A549 (cell line): Measurements from ENCODE around the gene DMRTB1.

ENCODE experiments used
- CTCF ChIP-seq: fragments of >200 bp; sonication (Bioruptor Twin); formaldehyde crosslinking; IDR thresholded peaks from 3 replicates; pipeline ENCODE4 v1.5.1; 2016
- GATA3 ChIP-seq: IDR thresholded peaks from 2 replicates; pipeline ENCODE4 v1.6.1; 2012; ENCODE audit warnings: borderline replicate concordance
- POLR2A ChIP-seq: IDR thresholded peaks from 2 replicates; pipeline ENCODE4 v1.6.1; 2012; ENCODE audit warnings: mild to moderate bottlenecking, low read length
- POLR2AphosphoS2 ChIP-seq: conservative IDR thresholded peaks from 2 replicates; pipeline ENCODE4 v1.6.1; 2012; ENCODE audit warnings: low read length, improper control_type of control experiment, inconsistent platforms
- RAD21 ChIP-seq, 2 experiments: fragments of >200 bp in 1 of 2; sonication (Bioruptor Twin) in 1 of 2; formaldehyde crosslinking in 1 of 2; IDR thresholded peaks in 1 of 2; conservative IDR thresholded peaks in 1 of 2; 2 replicates in 1 of 2; 3 replicates in 1 of 2; pipeline ENCODE4 v1.6.1; 2012 to 2018; ENCODE audit warnings: inconsistent platforms in 1 of 2
- RNF2 ChIP-seq: fragments of 200-600 bp; sonication (generic); IDR thresholded peaks from 2 replicates; pipeline ENCODE4 v1.6.1; 2016; ENCODE audit warnings: low read depth, mild to moderate bottlenecking, antibody characterized with exemption, moderate library complexity, borderline replicate concordance
- TF ChIP-seq, protein P1 (sequence below): fragments of 450-650 bp; IDR thresholded peaks from 2 replicates; pipeline ENCODE4 v1.6.1; 2014; ENCODE audit warnings: antibody characterized with exemption
- TF ChIP-seq, protein P2 (sequence below): fragments of 200-600 bp; sonication (generic); IDR thresholded peaks from 2 replicates; pipeline ENCODE4 v1.6.1; 2016; ENCODE audit warnings: antibody characterized with exemption, mild to moderate bottlenecking, moderate library complexity

DNA sequence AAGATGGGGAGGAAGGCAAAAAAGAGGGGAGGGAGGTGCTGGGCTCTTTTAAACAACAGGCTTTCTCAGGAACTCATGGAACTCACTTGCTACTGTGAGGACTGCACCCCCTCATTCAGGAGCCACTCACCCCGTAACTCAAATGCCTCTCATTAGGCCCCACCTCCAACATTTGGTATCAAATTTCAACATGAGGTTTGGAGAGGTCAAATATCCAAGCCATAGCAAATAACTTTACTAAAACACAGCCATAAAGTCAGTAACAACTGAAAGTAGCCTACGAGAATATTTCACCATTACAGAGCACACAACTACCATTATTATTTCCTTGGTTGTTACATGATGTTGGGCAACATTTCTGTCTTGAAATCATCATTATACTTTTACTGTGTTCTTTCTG is 13.1 kb upstream of the DMRTB1 start:
- TF ChIP-seq RNF2 (no peak), RAD21 (conservative IDR thresholded peaks at IDR 0.05 in 1 of 2, IDR thresholded peaks at IDR 0.05 in 1 of 2) (no peak), POLR2A (no peak), CTCF (no peak), GATA3 (no peak), POLR2AphosphoS2 (no peak)
- TF ChIP-seq, protein P1, sequence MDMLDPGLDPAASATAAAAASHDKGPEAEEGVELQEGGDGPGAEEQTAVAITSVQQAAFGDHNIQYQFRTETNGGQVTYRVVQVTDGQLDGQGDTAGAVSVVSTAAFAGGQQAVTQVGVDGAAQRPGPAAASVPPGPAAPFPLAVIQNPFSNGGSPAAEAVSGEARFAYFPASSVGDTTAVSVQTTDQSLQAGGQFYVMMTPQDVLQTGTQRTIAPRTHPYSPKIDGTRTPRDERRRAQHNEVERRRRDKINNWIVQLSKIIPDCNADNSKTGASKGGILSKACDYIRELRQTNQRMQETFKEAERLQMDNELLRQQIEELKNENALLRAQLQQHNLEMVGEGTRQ, result no peak
- TF ChIP-seq, protein P2, sequence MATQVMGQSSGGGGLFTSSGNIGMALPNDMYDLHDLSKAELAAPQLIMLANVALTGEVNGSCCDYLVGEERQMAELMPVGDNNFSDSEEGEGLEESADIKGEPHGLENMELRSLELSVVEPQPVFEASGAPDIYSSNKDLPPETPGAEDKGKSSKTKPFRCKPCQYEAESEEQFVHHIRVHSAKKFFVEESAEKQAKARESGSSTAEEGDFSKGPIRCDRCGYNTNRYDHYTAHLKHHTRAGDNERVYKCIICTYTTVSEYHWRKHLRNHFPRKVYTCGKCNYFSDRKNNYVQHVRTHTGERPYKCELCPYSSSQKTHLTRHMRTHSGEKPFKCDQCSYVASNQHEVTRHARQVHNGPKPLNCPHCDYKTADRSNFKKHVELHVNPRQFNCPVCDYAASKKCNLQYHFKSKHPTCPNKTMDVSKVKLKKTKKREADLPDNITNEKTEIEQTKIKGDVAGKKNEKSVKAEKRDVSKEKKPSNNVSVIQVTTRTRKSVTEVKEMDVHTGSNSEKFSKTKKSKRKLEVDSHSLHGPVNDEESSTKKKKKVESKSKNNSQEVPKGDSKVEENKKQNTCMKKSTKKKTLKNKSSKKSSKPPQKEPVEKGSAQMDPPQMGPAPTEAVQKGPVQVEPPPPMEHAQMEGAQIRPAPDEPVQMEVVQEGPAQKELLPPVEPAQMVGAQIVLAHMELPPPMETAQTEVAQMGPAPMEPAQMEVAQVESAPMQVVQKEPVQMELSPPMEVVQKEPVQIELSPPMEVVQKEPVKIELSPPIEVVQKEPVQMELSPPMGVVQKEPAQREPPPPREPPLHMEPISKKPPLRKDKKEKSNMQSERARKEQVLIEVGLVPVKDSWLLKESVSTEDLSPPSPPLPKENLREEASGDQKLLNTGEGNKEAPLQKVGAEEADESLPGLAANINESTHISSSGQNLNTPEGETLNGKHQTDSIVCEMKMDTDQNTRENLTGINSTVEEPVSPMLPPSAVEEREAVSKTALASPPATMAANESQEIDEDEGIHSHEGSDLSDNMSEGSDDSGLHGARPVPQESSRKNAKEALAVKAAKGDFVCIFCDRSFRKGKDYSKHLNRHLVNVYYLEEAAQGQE, result no peak
